Activated CD8-positive, alpha-beta memory T cell treated with anti-CD3 and anti-CD28 coated beads, Interleukin-2, amount 50 U/mL, for 24 hours (primary cell): ENCODE data around the gene RIPK3.
"Not testable (repeated sequence)": the region's sequence is repeated elsewhere in the genome, so short reads cannot be mapped to it uniquely, and the experiment has no call there.

Experiments used
- DNase-seq: peaks from one replicate; pipeline ENCODE4 v3.0.0-alpha.2; 2020; ENCODE audit errors: extremely low read depth

Gene RIPK3

DNA sequence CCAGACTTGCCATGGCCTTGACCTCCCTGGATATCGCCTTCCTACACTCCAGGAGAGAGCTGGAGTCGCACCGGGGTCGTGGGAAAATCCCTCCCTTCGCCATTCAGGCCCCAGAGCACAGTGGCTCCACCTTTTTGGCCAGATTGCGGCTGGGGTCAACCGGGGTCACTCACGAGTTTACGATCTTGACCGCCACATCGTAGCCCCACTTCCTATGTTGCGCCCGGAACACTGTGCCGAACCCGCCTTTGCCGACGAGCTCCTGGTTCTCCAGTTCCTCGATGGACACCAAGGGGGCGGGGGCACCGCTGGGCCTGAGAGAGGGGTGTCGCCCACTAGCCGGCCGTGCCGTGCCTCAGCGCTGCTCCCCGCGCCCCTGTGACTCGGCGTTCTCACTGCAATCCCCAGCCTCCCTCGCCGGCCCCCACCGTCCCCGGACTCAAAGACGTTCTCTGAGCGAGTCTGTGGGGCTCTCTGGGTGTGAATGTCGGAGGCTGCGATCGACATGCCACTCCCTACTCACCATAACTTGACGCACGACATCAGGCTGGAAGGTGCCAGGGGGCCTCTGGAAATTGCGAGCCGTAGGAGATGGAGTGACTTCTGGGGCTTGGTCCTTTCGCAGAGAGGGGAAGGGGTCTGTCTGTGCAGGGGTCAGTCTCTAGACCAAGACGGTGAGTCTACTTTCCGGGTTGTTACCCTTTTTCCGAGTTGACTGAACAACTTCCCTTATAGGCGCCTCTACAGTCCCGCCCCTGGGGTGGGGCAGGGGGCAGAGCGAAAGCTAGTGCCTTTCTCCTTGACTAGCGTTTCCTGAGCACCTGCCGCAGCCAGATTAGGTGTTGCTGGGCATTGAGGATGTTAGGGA is at the start of gene RIPK3:
Gene RIPK3 (minus strand): TSS at position 708 of the 868 bp plus-strand sequence. CDS start 165 bp downstream, at position 543.
- DNase-seq, result peak; percentile 26

DNA sequence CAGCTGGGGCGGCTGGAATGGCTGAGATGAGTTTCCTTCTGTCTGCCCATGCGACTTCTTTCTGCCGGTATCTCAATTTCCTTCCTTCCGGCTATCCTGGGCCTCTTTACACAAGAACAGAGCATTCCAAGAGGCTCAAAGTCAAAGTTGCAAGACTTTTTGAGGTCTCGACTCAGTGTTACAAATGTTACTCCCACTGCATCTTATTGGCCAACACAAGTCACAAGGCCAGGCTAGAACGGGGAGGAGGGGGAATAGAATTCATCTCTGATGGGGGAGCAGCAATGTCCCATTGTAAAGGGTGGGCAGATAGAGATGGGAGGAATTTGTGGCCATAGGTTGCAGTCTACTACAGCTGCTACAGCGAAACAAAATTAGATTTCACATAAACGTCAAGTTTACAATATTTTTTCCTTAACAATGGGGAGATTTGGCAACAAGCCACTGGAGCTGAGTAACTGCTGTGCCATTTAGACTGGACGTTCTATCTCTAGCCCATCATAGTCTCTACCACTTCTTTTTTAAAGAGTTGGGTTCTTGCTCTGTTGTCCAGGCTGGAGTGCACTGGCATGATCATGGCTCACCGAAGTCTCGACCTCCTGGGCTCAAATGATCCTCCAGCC is 49.5 kb upstream of the RIPK3 start:
- no peak for DNase-seq

DNA sequence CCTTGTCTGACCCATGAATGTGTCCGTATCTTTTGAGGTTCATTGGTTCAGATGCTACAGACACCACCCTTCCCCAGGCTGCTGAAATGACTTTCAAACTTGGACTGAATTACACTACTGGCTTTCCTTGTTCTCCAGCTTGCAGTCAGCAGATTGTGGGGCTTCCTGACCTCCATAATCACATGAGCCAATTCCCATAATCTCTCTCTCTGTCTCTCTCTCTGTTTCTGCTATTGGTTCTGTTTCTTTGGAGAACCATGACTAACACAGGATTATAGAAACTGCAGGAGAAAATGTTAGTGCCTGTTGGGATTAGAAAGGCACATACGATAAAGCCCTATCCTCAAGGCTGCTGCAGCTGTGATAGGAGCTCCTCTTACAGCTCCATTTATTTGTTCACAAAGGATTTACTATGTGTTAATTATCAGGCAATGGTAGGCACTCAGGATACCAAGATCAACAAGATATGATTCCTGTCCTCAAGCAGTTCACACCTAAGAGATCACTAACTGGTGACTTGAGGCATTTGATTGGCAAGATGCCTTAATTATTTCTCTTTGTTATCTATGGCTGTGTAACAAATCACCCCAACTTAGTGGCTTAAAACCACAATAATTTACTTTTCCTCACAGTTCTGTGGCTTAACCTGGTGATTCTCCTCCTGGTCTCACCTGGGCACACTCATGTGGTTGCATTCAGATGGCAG is 48.8 kb upstream of the RIPK3 start:
- DNase-seq, result no peak

DNA sequence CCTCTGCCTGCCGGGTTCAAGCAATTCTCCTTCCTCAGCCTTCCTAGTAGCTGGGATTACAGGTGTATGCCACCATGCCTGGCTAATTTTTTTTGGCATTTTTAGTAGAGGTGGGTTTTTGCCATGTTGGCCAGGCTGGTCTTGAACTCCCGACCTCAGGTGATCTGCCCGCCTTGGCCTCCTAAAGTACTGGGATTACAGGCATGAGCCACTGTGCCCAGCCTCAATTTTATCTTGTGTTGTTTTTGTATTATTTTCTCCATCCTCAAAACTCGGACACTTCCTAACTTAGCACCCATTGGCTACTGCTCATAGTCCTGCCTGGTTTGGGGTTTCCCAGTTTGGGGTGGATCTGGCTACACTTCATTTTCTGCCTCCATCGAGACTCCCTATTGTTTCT is 47.8 kb upstream of the RIPK3 start:
- DNase-seq, result not testable (repeated sequence)

DNA sequence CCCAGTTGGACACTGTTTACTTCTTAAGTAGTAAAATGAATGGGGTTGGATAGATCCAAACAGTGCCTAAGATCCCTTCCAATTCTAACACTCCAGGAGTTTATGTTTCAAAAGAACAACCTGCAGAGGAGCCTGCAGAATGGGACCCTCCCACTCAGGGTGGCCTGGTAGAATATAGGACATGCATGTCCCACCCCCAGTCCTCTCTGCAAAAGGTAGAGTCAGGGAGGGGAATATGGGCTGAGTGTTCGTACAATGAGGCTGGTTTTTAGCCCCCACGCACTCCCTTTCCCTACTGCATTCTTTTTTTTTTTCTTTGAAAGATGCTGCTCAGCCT is 47.2 kb upstream of the RIPK3 start:
- no peak for DNase-seq

DNA sequence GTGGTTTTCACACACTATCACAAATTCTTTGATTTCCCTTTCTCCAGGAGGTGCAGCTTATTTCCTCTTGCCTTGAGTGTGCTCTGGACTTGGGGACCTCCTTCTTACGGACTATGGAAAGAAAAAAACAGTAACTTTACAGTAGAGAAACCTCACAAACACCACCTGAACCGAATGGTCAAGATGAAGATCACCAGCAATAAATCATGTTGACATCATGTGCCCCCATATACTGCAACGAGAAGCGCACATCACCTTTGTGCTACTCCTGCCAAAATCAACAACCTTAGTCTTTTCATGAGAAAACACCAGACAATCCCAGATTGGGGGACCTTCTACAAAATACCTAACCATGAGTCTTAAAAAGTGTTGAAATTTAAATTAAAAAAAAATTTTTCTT is 45.7 kb upstream of the RIPK3 start:
- no peak for DNase-seq

DNA sequence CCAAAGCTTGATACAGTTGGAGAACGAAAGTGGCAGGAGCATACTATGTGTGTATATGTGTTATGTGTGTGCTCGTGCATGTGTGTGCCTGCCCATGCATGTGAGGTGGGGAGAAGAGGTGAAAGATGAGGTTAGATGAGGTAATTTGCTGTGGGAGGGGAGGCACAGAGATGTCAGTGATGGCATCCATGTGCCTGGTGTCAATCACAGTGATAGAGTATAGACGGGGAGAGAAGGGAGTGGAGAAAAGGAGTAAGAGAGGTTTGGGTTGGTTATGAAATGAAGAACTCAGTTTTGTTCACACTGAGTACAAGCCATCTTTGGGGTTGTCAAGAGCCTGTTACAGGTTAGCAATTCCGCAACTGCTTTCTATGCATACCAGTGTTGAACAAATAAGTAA is 44.4 kb upstream of the RIPK3 start:
- DNase-seq, result no peak

DNA sequence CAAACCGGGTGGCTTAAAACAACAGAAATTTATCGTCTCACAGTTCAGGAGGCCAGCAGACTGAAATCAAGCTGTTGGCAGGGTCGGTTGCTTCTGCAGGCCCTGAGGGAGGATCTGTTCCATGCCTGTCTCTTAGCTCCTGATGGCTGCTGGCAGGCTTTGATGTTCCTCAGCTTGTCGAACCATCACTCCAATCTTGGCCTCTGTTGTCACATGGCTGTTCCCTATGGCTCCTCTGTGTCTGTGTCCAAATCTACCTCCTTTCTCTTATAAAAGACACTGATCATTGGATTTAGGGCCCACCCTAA is 42.2 kb upstream of the RIPK3 start:
- DNase-seq, result no peak

DNA sequence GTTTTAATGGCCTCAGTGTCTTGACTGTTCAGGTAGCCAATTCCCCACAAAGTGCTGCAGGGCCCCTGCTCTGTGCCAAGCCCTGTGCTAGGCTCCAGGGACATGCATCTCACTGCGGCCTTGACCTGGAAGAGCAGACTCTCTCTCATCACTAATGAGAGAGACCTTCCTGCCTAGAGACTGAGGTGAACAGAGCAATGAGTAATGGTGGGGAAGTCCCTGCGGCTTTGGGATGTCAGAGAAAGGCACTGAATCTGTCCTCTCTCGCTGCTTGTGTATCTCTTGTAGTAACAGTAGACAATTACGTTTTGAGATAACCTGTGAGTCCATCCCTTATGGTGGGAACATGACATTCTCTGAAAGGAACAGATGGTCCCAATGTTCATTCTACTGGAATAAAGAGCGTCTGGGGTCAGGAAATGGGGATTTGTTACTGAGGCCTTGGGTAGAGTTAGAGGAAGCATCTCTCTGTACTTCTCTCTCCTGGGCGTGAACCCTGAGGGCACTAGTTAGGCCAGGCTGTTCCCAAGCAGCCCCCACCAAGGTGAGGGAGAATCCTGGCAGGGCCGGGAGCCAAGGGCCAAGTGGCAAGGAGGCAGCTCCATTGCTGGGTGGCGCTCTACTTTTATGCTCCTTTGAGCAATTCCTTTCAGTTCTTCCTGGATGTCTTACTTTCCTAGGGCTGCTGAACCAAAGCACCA is 41.7 kb upstream of the RIPK3 start:
- no peak for DNase-seq

DNA sequence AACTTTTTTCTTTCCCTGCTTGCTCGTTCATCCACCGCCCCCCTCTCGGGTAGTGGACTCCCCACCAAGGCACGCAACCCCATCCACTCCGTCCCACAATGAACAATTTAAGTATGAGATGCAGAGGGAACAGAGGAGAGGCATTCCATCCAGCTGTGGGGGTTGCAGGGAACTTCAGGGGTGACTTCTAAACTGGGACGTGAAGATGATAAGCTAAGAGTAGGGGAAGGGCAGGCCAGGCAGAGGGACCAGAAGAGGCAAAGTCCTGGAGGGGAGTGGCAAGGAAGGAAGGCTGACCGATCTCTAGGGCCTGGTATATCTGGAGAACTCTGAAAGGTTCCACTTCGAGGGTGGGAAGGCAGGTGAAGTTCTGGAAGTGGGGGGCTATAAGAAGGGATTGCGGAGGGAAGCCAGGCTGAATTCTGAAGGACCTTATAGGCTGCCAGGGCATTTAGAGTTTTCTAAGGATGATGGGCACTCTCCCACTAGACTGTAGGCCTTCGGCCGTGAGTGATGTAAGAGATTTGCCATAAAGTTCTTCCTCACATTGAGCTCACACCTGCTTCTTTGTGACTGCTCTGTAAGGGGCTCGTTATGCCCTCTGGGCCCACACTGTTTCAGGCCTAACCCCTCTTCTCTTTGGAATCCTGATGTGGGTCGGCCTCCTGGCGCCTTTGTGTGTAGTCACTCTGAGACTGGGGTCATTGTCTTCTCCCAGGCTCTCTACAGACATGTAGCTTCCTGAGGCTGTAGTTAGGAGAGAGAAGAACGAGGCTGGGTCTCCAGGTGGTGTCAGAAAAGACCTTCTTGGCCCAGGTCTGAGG is 40.3 kb upstream of the RIPK3 start:
- DNase-seq, result no peak

DNA sequence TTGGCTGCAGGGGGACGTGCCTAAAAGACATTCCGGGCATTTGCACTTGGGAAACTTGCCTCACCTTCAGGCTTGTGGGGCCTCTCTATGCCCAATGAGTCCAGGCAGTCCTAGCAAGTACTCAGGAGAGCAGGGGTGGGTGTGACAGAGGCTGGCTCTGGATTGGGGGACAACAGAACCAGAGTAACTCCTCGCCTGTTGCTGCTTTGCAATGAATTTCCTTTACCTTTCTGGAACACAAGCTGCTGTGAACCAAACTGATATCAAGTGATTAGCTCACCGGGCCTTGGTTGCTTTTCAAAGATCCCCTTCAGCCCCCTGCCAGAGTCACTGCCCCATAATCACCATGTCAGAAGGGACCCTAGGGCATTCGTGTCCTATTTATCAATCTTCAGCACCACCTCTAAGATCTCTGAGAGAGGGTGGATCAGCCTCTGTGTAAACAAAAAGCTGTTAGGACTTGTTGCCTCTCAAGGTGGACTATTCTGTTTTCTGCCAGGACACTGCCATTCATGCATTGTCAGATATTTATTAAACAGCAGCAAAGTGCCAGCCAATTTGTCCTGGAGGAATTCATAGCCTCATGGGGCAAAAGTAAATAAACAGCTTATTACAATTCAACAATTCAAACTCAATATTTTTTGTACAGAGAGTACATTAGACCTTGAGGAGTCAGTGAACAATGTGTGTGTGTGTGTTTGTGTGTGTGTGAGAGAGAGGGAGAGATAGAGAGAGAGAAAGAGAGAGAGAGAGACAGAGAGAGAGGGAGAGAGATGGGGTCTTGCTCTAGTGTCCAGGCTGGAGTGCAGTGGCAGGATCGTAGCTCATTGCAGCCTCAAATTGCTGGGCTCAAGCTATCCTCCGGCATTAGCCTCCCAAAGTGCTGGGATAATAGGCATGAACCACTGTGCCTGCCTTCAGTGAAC is 39.5 kb upstream of the RIPK3 start:
- DNase-seq, result no peak

DNA sequence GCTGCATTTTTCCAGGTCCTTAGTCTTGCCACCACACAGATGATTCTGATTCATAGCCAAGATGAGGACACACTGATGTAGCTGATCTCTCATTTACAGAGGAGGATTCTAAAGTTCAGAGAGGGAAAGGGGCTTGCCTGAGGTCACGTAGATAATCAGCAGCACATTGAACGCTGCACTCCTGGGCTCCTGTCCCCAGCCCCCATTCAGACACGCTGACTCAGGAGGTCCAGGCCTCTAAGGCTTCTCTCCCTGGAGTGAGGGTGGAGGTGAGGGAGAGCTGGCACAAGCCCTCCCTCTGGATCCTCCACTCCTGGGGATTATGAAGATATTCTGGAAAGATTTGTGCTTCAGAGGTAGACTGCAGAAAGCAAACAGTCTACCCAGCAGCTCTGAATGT is 38.5 kb upstream of the RIPK3 start:
- no peak for DNase-seq

DNA sequence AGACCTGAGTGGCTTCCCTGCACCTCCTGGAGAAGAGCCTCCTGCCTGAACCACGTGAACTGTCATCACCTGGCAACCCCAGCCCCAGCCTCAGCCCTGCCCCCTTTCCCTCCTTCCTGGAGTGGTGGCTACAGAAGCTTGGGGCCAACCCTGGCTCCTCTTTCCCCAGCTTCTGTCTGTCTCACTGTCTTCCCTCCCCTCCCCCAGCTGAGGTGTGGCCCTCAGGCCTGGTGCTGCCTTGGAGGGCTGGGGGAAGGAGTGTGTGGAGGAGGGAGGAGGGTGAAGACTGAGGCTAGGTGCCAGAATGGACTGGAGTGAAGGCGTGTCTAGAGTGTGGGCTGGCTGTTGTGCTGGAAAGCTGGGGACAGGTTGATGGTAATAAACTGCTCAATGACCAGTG is 37.9 kb upstream of the RIPK3 start:
- DNase-seq, result no peak

DNA sequence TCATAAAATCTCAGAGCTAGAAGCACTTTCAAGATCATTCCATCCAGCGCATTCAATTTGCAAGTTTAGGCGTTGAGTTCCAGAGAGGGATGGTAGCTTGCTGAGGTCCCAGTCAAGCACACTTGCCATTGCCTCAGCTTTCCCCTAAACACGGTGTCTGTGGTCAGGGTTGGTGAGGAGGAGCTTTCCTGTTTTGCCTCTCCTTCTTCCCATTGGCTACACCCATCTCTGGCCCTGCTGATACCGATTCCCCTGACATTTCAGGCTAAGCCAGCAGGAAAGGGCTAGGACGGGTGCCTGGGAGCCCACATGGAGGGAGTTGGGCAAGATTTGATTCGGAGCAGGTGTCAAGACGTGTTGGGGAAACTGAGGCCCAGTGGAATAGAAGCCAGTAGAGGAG is 37.3 kb upstream of the RIPK3 start:
- DNase-seq, result no peak

DNA sequence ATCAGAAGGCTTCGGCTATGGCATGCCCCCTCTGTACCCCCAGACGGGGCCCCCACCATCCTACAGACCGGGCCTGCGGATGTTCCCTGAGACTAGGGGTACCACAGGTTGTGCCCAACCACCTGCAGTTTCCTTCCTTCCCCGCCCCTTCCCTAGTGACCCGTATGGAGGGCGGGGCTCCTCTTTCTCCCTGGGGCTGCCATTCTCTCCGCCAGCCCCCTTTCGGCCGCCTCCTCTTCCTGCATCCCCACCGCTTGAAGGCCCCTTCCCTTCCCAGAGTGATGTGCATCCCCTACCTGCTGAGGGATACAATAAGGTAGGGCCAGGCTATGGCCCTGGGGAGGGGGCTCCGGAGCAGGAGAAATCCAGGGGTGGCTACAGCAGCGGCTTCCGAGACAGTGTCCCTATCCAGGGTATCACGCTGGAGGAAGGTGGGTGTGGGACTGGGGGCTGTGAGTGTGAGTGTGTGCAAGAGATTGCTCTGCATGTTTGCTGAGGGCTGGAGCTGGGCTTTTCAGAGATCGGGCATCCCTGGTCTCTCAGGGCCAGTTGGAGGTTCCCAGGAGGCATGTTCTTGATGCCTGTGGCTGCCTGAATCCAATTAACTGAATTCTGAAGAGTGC is 36.8 kb upstream of the RIPK3 start:
- DNase-seq, result no peak

DNA sequence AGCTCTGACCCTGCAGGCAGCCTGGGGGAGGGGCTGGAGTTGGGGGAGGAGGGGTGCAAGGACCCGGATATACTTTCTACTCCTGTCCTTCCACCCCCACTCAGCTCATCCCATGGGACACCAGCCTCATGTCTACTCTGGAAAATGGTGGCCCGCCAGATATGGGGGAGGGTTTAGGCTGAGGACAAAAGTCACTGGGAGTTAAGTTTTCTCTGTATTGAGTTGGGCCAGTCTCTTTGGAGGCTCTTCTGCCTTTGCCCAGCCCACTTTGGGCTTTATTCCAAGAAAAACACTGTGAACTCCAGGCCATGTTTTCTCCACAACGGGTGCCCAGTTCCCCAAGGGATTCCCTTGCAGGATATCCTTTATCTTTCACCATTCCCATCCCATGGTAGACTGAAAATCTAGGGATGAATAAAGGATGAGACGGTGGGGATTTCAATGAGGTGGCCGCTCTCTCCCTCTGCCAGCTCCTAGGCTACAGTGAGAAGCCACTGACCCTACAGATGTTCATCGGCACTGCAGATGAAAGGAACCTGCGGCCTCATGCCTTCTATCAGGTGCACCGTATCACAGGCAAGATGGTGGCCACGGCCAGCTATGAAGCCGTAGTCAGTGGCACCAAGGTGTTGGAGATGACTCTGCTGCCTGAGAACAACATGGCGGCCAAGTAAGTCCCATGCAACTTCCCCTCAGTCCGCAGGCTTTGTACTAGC is 33.1 kb upstream of the RIPK3 start:
- no peak for DNase-seq

DNA sequence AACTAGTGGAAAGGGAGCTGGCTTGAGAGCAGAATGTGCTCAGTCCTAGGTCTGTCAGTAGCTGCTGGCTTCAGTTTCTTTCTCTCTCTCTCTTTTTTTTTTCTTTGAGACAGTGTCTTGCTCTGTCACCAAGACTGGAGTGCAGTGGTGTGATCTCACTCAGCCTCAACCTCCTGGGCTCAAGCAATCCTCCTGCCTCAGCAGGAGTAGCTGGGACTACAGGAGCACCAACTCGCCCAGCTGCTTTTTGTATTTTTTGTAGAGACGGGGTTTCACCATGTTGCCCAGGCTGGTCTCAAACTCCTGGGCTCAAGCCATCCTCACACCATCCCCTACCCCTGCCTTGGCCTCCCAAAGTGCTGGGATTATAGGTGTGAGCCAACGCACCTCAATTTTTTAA is 31.8 kb upstream of the RIPK3 start:
- not testable (repeated sequence) for DNase-seq

DNA sequence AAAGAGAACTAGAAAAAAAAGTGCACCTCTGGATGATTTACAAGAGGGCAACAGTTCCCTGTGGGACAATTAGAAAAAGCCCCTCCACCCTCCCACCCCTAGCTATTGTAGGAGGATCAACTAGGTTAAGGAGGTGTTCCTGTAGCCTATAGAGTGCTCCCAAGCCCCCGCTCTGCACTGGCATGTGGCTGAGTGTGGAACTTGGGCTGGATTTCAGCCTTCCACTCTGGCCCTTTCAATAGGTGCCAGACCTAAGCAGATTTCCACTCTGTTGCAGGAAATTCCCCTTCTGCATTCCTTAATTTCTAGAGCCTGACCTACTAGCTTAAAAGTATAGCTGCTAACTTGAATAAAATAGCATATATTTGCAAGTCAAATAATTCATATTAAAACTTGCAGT is 31.0 kb upstream of the RIPK3 start:
- DNase-seq, result no peak

DNA sequence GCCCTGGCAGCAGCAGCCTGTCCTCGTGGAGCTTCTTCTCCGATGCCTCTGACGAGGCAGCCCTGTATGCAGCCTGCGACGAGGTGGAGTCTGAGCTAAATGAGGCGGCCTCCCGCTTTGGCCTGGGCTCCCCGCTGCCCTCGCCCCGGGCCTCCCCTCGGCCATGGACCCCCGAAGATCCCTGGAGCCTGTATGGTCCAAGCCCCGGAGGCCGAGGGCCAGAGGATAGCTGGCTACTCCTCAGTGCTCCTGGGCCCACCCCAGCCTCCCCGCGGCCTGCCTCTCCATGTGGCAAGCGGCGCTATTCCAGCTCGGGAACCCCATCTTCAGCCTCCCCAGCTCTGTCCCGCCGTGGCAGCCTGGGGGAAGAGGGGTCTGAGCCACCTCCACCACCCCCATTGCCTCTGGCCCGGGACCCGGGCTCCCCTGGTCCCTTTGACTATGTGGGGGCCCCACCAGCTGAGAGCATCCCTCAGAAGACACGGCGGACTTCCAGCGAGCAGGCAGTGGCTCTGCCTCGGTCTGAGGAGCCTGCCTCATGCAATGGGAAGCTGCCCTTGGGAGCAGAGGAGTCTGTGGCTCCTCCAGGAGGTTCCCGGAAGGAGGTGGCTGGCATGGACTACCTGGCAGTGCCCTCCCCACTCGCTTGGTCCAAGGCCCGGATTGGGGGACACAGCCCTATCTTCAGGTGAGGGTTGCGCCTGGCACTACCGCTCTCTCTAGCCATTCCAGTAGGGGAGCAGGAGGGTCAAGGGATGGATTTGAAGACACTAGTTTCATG is 30.3 kb upstream of the RIPK3 start:
- DNase-seq, result no peak
